ENCODE measurements around the gene RAB11FIP3.

DNA sequence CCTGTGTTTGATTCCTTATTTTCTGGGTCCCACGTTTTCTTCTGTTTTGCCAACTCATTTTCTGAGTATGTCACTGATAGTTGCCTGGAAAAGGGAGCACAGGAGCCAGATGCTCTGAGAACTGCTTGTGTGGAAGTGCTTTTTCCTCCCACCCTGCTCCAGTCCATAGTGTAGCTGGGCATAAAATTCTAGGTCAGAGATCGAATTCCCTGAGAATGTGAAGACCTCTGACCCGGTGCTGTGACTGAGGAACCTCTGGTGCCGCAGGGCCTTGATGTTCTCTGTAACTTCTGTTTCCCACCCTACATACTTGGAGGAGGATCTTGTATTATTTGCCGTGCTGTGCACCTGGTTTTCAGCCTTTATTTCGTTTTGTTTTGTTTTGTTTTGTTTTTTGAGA, 82.5 kb downstream of the RAB11FIP3 start:
- TF ChIP-seq, protein P1, sequence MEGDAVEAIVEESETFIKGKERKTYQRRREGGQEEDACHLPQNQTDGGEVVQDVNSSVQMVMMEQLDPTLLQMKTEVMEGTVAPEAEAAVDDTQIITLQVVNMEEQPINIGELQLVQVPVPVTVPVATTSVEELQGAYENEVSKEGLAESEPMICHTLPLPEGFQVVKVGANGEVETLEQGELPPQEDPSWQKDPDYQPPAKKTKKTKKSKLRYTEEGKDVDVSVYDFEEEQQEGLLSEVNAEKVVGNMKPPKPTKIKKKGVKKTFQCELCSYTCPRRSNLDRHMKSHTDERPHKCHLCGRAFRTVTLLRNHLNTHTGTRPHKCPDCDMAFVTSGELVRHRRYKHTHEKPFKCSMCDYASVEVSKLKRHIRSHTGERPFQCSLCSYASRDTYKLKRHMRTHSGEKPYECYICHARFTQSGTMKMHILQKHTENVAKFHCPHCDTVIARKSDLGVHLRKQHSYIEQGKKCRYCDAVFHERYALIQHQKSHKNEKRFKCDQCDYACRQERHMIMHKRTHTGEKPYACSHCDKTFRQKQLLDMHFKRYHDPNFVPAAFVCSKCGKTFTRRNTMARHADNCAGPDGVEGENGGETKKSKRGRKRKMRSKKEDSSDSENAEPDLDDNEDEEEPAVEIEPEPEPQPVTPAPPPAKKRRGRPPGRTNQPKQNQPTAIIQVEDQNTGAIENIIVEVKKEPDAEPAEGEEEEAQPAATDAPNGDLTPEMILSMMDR (conservative IDR thresholded peaks at IDR 0.05 in 1 of 2, IDR thresholded peaks at IDR 0.05 in 1 of 2; ENCODE audit: extremely low read depth in 1 of 2, insufficient read depth in 1 of 2, low read depth in 1 of 2, low read length in 2 of 2) = no peak
- TF ChIP-seq EZH2 (IDR thresholded peaks at IDR 0.05; ENCODE audit: borderline replicate concordance, low read length) = no peak
